ENCODE results near the gene NR3C2.
"Not testable (repeated sequence)": the region's sequence is repeated elsewhere in the genome, so short reads cannot be mapped to it uniquely, and the experiment has no call there.

Gene NR3C2

DNA sequence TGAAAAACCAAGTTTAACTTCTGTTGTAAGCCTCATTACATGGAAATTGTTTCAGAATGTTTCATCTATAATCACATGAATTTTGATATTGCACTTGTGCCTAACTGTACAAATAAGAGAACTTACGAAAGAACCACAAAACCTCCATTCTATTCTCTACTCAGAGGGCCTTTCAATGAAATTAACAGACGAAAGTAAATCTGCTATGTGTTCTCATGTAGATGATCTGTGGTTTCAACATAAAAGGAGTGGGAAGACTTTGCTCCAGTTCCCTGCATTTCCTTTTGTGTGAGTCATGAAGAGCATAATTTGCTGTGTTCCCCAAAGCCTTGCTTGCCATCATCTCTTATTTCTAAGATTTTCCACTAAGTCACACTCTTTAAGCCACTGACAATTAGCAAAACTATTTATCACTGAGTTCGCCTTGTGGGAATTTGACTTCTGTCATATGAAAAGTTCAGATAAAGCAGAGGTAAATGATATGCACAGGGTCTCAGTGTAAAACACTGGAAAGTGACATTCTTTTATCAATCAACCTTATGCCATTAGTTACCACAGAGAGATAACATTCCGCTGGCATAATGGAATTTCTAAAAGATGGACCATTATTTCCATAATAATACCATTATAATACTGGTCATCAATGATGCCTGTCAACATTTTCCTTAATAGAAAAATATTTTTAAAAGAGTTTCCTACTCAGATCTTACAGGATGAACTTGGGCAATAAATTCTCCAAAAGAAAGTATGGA, 329.8 kb downstream of the NR3C2 start:
- DNase-seq (ENCODE audit: low spot score), result no peak

- no peak for DNase-seq (ENCODE audit: low spot score)
Observed at GRCh38 chr4:148110169-148110568, 332.0 kb downstream of the NR3C2 start.

- no peak for DNase-seq (ENCODE audit: low spot score)
Observed at GRCh38 chr4:148109216-148109615, 333.0 kb downstream of the NR3C2 start.

- no peak for DNase-seq (ENCODE audit: low spot score)
Observed at GRCh38 chr4:148108766-148109165, 333.4 kb downstream of the NR3C2 start.

- DNase-seq (ENCODE audit: low spot score), result no peak
Observed at GRCh38 chr4:148103597-148104355, 338.4 kb downstream of the NR3C2 start.

DNA sequence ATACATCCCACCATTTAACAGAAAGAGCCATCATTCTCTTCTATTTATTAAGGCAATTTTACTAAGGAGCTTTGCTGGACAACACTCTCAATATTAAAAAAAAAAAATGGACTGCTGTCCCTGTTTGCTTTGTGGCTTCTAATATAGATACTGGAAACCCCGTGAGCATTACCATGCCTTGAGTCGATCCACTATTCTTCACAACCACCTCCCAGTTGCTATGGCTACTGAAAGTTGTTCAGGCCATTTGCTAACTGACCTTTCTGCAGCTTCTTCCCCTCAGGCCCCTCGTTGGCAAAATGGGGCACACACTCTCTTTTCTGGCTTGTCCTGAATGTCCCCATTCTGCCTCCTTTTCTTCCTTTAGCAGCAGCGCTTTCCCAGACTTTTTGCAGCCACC, 340.4 kb downstream of the NR3C2 start:
- no peak for DNase-seq (ENCODE audit: low spot score)

GRCh38 chr4:148101235-148101634, 341.0 kb downstream of the NR3C2 start:
- no peak for DNase-seq (ENCODE audit: low spot score)

- no peak for DNase-seq (ENCODE audit: low spot score)
Observed at GRCh38 chr4:148097801-148098200, 344.4 kb downstream of the NR3C2 start.

- no peak for DNase-seq (ENCODE audit: low spot score)
Observed at GRCh38 chr4:148095346-148095923, 346.8 kb downstream of the NR3C2 start.

DNA sequence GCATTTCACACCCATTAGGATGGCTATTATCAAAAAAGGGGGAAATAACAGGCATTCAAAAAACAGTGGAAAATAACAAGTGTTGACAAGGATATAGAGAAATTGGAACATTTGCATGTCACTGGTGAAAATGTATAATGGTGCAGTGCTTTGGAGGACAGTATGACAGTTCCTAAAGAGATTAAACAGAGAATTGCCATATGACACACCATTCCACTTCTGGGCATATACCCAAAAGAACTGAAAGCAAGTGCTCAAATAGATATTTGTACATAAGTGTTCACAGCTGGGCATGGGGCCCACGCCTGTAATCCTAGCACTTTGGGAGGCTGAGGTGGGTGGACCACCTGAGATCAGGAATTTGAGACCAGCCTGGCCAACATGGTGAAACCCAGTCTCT, 348.1 kb downstream of the NR3C2 start:
- no peak for DNase-seq (ENCODE audit: low spot score)

- DNase-seq (ENCODE audit: low spot score), result no peak
Observed at GRCh38 chr4:148093065-148093464, 349.1 kb downstream of the NR3C2 start.

- no peak for DNase-seq (ENCODE audit: low spot score)
Observed at GRCh38 chr4:148092316-148093014, 349.7 kb downstream of the NR3C2 start.

DNA sequence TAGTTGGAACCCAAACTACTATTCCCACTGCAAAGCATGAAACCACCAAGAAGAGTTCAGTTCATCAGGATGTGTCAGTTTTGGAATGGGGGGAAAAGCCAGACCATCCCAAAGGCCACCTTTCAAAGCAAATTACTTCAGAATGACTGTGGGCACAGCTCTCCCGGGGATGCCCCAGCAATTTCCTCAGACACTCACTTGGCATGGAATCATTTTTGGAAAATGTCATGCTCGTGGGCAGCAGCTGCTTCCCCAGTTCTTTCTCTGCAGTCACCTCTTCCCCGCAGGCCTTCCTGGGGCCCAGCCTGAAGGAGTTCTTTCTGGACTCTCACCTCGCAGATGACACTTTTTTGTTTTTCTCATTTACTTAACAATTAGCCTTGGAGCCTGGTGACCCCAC, 350.3 kb downstream of the NR3C2 start:
- no peak for DNase-seq (ENCODE audit: low spot score)

- DNase-seq (ENCODE audit: low spot score), result no peak
Observed at GRCh38 chr4:148090503-148091476, 351.4 kb downstream of the NR3C2 start.

- no peak for DNase-seq (ENCODE audit: low spot score)
Observed at GRCh38 chr4:148090029-148090428, 352.2 kb downstream of the NR3C2 start.

GRCh38 chr4:148089624-148090023, 352.6 kb downstream of the NR3C2 start:
- DNase-seq (ENCODE audit: low spot score), result no peak

- DNase-seq (ENCODE audit: low spot score), result not testable (repeated sequence)
Observed at GRCh38 chr4:148083073-148083472, 359.1 kb downstream of the NR3C2 start.

- DNase-seq (ENCODE audit: low spot score), result no peak
Observed at GRCh38 chr4:148081745-148082144, 360.5 kb downstream of the NR3C2 start.

- DNase-seq (ENCODE audit: low spot score), result no peak
Observed at GRCh38 chr4:148081267-148081666, 360.9 kb downstream of the NR3C2 start.

GRCh38 chr4:148079961-148080360, 362.3 kb downstream of the NR3C2 start:
- DNase-seq (ENCODE audit: low spot score), result no peak

DNA sequence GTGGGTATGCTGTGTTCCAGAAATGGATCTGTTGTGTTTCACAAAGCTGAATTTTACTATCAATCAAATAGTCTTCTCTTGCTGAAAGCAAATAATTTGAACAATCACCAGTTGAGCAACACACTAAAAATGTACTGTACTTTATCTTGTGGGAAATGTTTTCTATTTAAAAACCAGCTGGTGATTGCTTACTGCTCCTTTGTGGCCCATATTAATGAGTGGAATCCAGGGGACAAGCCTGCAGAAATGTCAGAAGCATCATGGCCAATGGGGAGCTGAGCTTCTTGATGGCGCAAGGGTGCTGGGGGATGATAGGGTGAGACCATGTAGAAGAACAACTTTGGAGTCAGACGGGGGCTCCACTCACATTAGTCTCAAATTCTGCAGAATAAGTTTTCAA, 364.2 kb downstream of the NR3C2 start:
- DNase-seq (ENCODE audit: low spot score), result no peak
